ENCODE results near the gene NPLOC4.
A peak's percentile ranks its signal among the peaks of the same experiment; 100 is the strongest.

NPLOC4 gene

GRCh38 chr17:81576621-81577277 lies 60.2 kb downstream of the NPLOC4 start:
- DNase-seq: peak; percentile 85
- in situ Hi-C loops (cut with HindIII; ENCODE audit: low pct_ligation_motif_present, low pct_unique_long_range_greater_than_20kb, low sequenced_read_pairs): no loop called here

GRCh38 chr17:81575836-81576235 lies 61.1 kb downstream of the NPLOC4 start:
- no peak for DNase-seq
- in situ Hi-C loops (cut with HindIII; ENCODE audit: low pct_ligation_motif_present, low pct_unique_long_range_greater_than_20kb, low sequenced_read_pairs): no loop called here

- no peak for DNase-seq
- in situ Hi-C loops (cut with HindIII; ENCODE audit: low pct_ligation_motif_present, low pct_unique_long_range_greater_than_20kb, low sequenced_read_pairs): no loop called here
Observed at GRCh38 chr17:81574643-81574956, 62.3 kb downstream of the NPLOC4 start.

- DNase-seq: no peak
- in situ Hi-C loops (cut with HindIII; ENCODE audit: low pct_ligation_motif_present, low pct_unique_long_range_greater_than_20kb, low sequenced_read_pairs): no loop called here
Observed at GRCh38 chr17:81573794-81574642, 62.9 kb downstream of the NPLOC4 start.

GRCh38 chr17:81572563-81573168 lies 64.2 kb downstream of the NPLOC4 start:
- DNase-seq: no peak
- in situ Hi-C loops (cut with HindIII; ENCODE audit: low pct_ligation_motif_present, low pct_unique_long_range_greater_than_20kb, low sequenced_read_pairs): no loop called here

GRCh38 chr17:81570964-81571363 lies 65.9 kb downstream of the NPLOC4 start:
- no peak for DNase-seq
- in situ Hi-C loops (cut with HindIII; ENCODE audit: low pct_ligation_motif_present, low pct_unique_long_range_greater_than_20kb, low sequenced_read_pairs): no loop called here

- no peak for DNase-seq
- in situ Hi-C loops (cut with HindIII; ENCODE audit: low pct_ligation_motif_present, low pct_unique_long_range_greater_than_20kb, low sequenced_read_pairs): no loop called here
Observed at GRCh38 chr17:81569986-81570514, 66.9 kb downstream of the NPLOC4 start.

GRCh38 chr17:81568416-81568815 lies 68.5 kb downstream of the NPLOC4 start:
- DNase-seq: no peak

GRCh38 chr17:81567191-81567590 lies 69.7 kb downstream of the NPLOC4 start:
- in situ Hi-C loops (cut with HindIII; ENCODE audit: low pct_ligation_motif_present, low pct_unique_long_range_greater_than_20kb, low sequenced_read_pairs): no loop called here
- DNase-seq: no peak

More at GRCh38 chr17:81568416-81568815, 68.5 kb downstream of the NPLOC4 start:
- in situ Hi-C loops (cut with HindIII; ENCODE audit: low pct_ligation_motif_present, low pct_unique_long_range_greater_than_20kb, low sequenced_read_pairs): no loop called here

- peak; percentile 95 for DNase-seq
- in situ Hi-C loops (cut with HindIII; ENCODE audit: low pct_ligation_motif_present, low pct_unique_long_range_greater_than_20kb, low sequenced_read_pairs): no loop called here
Observed at GRCh38 chr17:81566461-81567126, 70.3 kb downstream of the NPLOC4 start.

- in situ Hi-C loops (cut with HindIII; ENCODE audit: low pct_ligation_motif_present, low pct_unique_long_range_greater_than_20kb, low sequenced_read_pairs): no loop called here
Observed at GRCh38 chr17:81565231-81565630, 71.7 kb downstream of the NPLOC4 start.

GRCh38 chr17:81564778-81565177 lies 72.1 kb downstream of the NPLOC4 start:
- in situ Hi-C loops (cut with HindIII; ENCODE audit: low pct_ligation_motif_present, low pct_unique_long_range_greater_than_20kb, low sequenced_read_pairs): no loop called here
- DNase-seq: no peak

More at GRCh38 chr17:81565231-81565630, 71.7 kb downstream of the NPLOC4 start:
- DNase-seq: no peak

GRCh38 chr17:81563861-81564586 lies 72.9 kb downstream of the NPLOC4 start:
- in situ Hi-C loops (cut with HindIII; ENCODE audit: low pct_ligation_motif_present, low pct_unique_long_range_greater_than_20kb, low sequenced_read_pairs): no loop called here
- no peak for DNase-seq

- in situ Hi-C loops (cut with HindIII; ENCODE audit: low pct_ligation_motif_present, low pct_unique_long_range_greater_than_20kb, low sequenced_read_pairs): no loop called here
- DNase-seq: no peak
Observed at GRCh38 chr17:81561494-81561885, 75.4 kb downstream of the NPLOC4 start.

GRCh38 chr17:81558941-81559806 lies 77.7 kb downstream of the NPLOC4 start:
- in situ Hi-C loops (cut with HindIII; ENCODE audit: low pct_ligation_motif_present, low pct_unique_long_range_greater_than_20kb, low sequenced_read_pairs): no loop called here
- peak; percentile 23 for DNase-seq

GRCh38 chr17:81558115-81558468 lies 78.8 kb downstream of the NPLOC4 start:
- no peak for DNase-seq
- in situ Hi-C loops (cut with HindIII; ENCODE audit: low pct_ligation_motif_present, low pct_unique_long_range_greater_than_20kb, low sequenced_read_pairs): no loop called here

- in situ Hi-C loops (cut with HindIII; ENCODE audit: low pct_ligation_motif_present, low pct_unique_long_range_greater_than_20kb, low sequenced_read_pairs): no loop called here
- DNase-seq: no peak
Observed at GRCh38 chr17:81557276-81558114, 79.4 kb downstream of the NPLOC4 start.

Measured in ACHN (cell line).